G401 (cell line): ENCODE measurements around the gene DDX41. TPM values are rescaled to one million over a fixed set of nuclear protein-coding genes. Genes with fewer than 3 reads are reported as not detected.

Experiments used
- DNase-seq: peaks from one replicate; pipeline ENCODE4 v3.0.0-alpha.2; 2015; ENCODE audit warnings: low spot score
- in situ Hi-C: cut with HindIII; loops from 2 replicates; pipeline ENCODE4 v1.10.0; 2016; ENCODE audit warnings: low sequenced_read_pairs, mixed read lengths
- total RNA-seq: library from RNA; depleted of rRNA; stranded (reverse); fragments of >200 nt; shearing (Covaris generic); gene quantifications from 2 replicates; pipeline ENCODE4 v1.2.3, GENCODE V29; 2014; rRNA removed

The DDX41 gene
- total RNA-seq, 1 experiment from 2014 or later, result 166 TPM

GRCh38 chr5:177474002-177474476 is 42.7 kb downstream of the DDX41 start:
- in situ Hi-C loops, result no loop called here
- DNase-seq, result no peak

- in situ Hi-C loops, result no loop called here
- no peak for DNase-seq
Measured at GRCh38 chr5:177473443-177474001, 43.2 kb downstream of the DDX41 start, which contains the start of gene DBN1. DBN1 (minus strand) TSS chr5:177473634; CDS start chr5:177473521, 113 bp downstream.

- in situ Hi-C loops, result no loop called here
- DNase-seq, result no peak
Measured at GRCh38 chr5:177472460-177473442, 44.0 kb downstream of the DDX41 start.

GRCh38 chr5:177471610-177472356 is 45.0 kb downstream of the DDX41 start:
- no peak for DNase-seq
- in situ Hi-C loops, result no loop called here

- in situ Hi-C loops, result no loop called here
- no peak for DNase-seq
Measured at GRCh38 chr5:177470759-177471536, 45.8 kb downstream of the DDX41 start.

GRCh38 chr5:177469750-177470525 is 46.8 kb downstream of the DDX41 start:
- no peak for DNase-seq
- in situ Hi-C loops, result no loop called here

- DNase-seq, result peak; percentile 90
- in situ Hi-C loops, result no loop called here
Measured at GRCh38 chr5:177468685-177469628, 47.8 kb downstream of the DDX41 start.

- in situ Hi-C loops, result no loop called here
- DNase-seq, result no peak
Measured at GRCh38 chr5:177468329-177468684, 48.5 kb downstream of the DDX41 start.

- no peak for DNase-seq
- in situ Hi-C loops, result no loop called here
Measured at GRCh38 chr5:177467436-177467835, 49.3 kb downstream of the DDX41 start.

GRCh38 chr5:177466861-177467260 is 49.9 kb downstream of the DDX41 start:
- no peak for DNase-seq
- in situ Hi-C loops, result no loop called here

GRCh38 chr5:177465044-177465443 is 51.7 kb downstream of the DDX41 start:
- no peak for DNase-seq
- in situ Hi-C loops, result no loop called here

- in situ Hi-C loops, result no loop called here
- DNase-seq, result no peak
Measured at GRCh38 chr5:177462021-177462670, 54.6 kb downstream of the DDX41 start.

Other genes with a start within 250 kb of the DDX41 start
- gene RAB24, start 213.2 kb downstream of the DDX41 start, total RNA-seq, result 24.6 and 25.1 TPM in 2 replicates
- gene PRELID1, start 213.2 kb downstream of the DDX41 start, total RNA-seq, result 393 and 426 TPM in 2 replicates
- 26.8 and 38.5 TPM in 2 replicates for gene MXD3, start 205.1 kb downstream of the DDX41 start, total RNA-seq
- gene LMAN2, start 165.3 kb downstream of the DDX41 start, total RNA-seq, result 257 and 339 TPM in 2 replicates
- 72.9 and 91.8 TPM in 2 replicates for gene RGS14, start 159.0 kb downstream of the DDX41 start, total RNA-seq
- gene SLC34A1, start 132.5 kb downstream of the DDX41 start, total RNA-seq, result not detected in 2 replicates
- not detected in 2 replicates for gene PFN3, start 116.3 kb downstream of the DDX41 start, total RNA-seq
- gene F12, start 107.4 kb downstream of the DDX41 start, total RNA-seq, result 3.1 and 11.4 TPM in 2 replicates
- gene GRK6, start 90.3 kb downstream of the DDX41 start, total RNA-seq, result 58.6 and 62.3 TPM in 2 replicates
- gene PRR7, start 70.1 kb downstream of the DDX41 start, total RNA-seq, result 19.5 and 30.8 TPM in 2 replicates
- 295 and 370 TPM in 2 replicates for gene DBN1, start 43.3 kb downstream of the DDX41 start, total RNA-seq
- 297 and 299 TPM in 2 replicates for gene PDLIM7, start 19.4 kb downstream of the DDX41 start, total RNA-seq
- gene DOK3, start 7.1 kb downstream of the DDX41 start, total RNA-seq, result 0.85 and 6.3 TPM in 2 replicates
- 29.0 and 45.3 TPM in 2 replicates for gene FAM193B, start 37.6 kb upstream of the DDX41 start, total RNA-seq
- 126 and 127 TPM in 2 replicates for gene TMED9, start 75.2 kb upstream of the DDX41 start, total RNA-seq
- 28.3 and 46.6 TPM in 2 replicates for gene B4GALT7, start 83.2 kb upstream of the DDX41 start, total RNA-seq